ENCODE results near the gene GSTM5. TPM values are rescaled to one million over a fixed set of nuclear protein-coding genes. Genes with fewer than 3 reads are reported as not detected.

Gene GSTM5
- total and polyA plus RNA-seq, 2 of the 8 experiments (the other 6 are each of a cell fraction or from before 2014, with no cell fraction given): 0.24 to 0.89 TPM

DNA sequence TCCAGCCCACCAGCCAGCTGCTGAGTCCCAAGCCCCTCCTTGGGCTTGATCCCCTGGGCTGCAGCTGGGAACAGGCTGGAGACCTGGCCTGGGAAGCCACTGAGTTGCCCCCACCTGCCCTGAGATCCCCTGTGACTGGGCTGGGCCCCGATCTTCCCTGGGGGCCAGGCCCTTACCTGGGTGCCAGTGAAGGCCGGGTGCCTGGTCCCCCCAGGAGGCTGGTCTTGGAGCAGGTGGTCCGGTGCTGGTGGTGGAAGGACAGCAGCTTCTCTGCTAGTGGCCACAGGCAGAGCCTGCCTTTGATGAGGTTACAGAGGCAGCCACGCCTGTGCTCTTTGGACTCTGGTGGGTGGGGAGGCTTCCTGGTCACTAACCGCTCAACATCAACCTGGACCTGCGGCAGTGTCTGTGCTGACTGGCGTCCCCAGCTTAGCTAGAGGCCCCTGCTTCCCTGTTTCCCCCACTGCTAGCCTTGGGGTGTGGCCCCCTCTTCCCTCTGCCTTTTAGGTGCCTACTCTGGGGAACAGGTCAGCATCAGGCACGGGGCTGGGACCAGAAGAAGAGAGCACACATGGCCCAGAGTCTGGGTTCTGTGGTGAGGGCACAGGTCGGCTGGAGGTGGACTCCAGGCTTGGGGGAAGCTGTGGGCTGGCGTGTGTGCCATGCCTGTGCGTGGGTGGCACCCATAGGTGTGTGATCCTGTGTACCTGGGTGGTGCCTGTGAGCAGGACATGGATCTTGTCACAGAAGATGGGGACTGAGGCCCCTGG lies 51.8 kb downstream of the GSTM5 start, which contains the start of gene EPS8L3 (continued):
- no peak for TF ChIP-seq CBX8 (IDR thresholded peaks at IDR 0.05; ENCODE audit: borderline replicate concordance, low read depth, low read length)
- TF ChIP-seq RAD21 (IDR thresholded peaks at IDR 0.05 in 1 of 2, conservative IDR thresholded peaks at IDR 0.05 in 1 of 2; ENCODE audit: low read depth in 2 of 2, low read length in 2 of 2): no peak
- TF ChIP-seq TAF1 (IDR thresholded peaks at IDR 0.05; ENCODE audit: low read depth, low read length): no peak
- no peak for TF ChIP-seq BRCA1 (IDR thresholded peaks at IDR 0.05; ENCODE audit: low read depth, low read length)
- no peak for TF ChIP-seq KDM1A (IDR thresholded peaks at IDR 0.05; ENCODE audit: borderline replicate concordance, low read length)
- TF ChIP-seq, protein P1, sequence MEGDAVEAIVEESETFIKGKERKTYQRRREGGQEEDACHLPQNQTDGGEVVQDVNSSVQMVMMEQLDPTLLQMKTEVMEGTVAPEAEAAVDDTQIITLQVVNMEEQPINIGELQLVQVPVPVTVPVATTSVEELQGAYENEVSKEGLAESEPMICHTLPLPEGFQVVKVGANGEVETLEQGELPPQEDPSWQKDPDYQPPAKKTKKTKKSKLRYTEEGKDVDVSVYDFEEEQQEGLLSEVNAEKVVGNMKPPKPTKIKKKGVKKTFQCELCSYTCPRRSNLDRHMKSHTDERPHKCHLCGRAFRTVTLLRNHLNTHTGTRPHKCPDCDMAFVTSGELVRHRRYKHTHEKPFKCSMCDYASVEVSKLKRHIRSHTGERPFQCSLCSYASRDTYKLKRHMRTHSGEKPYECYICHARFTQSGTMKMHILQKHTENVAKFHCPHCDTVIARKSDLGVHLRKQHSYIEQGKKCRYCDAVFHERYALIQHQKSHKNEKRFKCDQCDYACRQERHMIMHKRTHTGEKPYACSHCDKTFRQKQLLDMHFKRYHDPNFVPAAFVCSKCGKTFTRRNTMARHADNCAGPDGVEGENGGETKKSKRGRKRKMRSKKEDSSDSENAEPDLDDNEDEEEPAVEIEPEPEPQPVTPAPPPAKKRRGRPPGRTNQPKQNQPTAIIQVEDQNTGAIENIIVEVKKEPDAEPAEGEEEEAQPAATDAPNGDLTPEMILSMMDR (IDR thresholded peaks at IDR 0.05; ENCODE audit: control extremely low read depth in 1 of 3, insufficient read depth in 1 of 3, low read depth in 1 of 3, low read length in 3 of 3): no peak
- no peak for TF ChIP-seq POU5F1 (IDR thresholded peaks at IDR 0.05; ENCODE audit: low read depth, low read length)
- TF ChIP-seq BCL11A (IDR thresholded peaks at IDR 0.05; ENCODE audit: low read depth in 2 of 2, low read length in 2 of 2): no peak
- no peak for TF ChIP-seq POLR2A (IDR thresholded peaks at IDR 0.05; ENCODE audit: control extremely low read depth in 1 of 2, low read depth in 2 of 2, low read length in 2 of 2)

Data from H1 (cell line).